HepG2 (cell line): ENCODE results near the gene QKI. TPM values are rescaled to one million over a fixed set of nuclear protein-coding genes. Genes with fewer than 3 reads are reported as not detected.

ENCODE experiments used
- ATAC-seq: fragments of 200-7000 bp; cut with Tn5 transposase; 3 replicates; pipeline ENCODE4 v1.9.1; 2020; ENCODE audit warnings: mild to moderate bottlenecking, moderate library complexity
- BruUV-seq: library from RNA; stranded (reverse); fragments of 400-500 nt; replicated peaks from 2 replicates; lab custom pipeline; 2021; lab: Mats Ljungman, UMichigan
- CTCF ChIA-PET: fragments of 300-600 bp; formaldehyde crosslinking; extraction: SDS; loops from one replicate; lab custom pipeline; 2021; ENCODE audit warnings: low total read pairs, inconsistent platforms, low intra/inter-chr PET ratio; lab: Yijun Ruan, JAX
- POLR2A ChIA-PET: fragments of 350-600 bp; sonication (Branson Sonifier 250); formaldehyde crosslinking; loops from one replicate; lab custom pipeline; 2020; ENCODE audit warnings: antibody characterized with exemption, inconsistent platforms; lab: Yijun Ruan, JAX
- DNase-seq: peaks from one replicate; pipeline ENCODE4 v3.0.0-alpha.2; 2015; ENCODE audit warnings: low spot score
- FAIRE-seq: peaks from 3 replicates; lab custom pipeline; 2011; peaks lifted over from hg19 to GRCh38; lab: Jason Lieb, UNC
- H2AFZ ChIP-seq: one replicate; pipeline ENCODE4 v1.6.1; 2011; ENCODE audit warnings: low read length, inconsistent platforms
- H3K27ac ChIP-seq: fragments of 300-600 bp; 3 replicates; pipeline ENCODE4 v1.8.0; 2011; ENCODE audit warnings: mixed run types, mild to moderate bottlenecking, mixed read lengths, low read length, inconsistent platforms; ENCODE audit not compliant: insufficient read depth; ENCODE audit errors: extremely low read length
- H3K27me3 ChIP-seq, 2 experiments: fragments of 200-600 bp in 1 of 2; 2 replicates in 1 of 2; 3 replicates in 1 of 2; pipeline versions ENCODE4 v1.6.0 to v1.8.0; 2011; ENCODE audit warnings: low read length in 2 of 2, mild to moderate bottlenecking in 2 of 2, moderate library complexity in 2 of 2, inconsistent platforms in 1 of 2; ENCODE audit not compliant: insufficient read depth in 2 of 2, control insufficient read depth in 1 of 2
- H3K36me3 ChIP-seq, 2 experiments: fragments of 200-600 bp in 1 of 2; replicated peaks in 1 of 2; 2 replicates in 1 of 2; 3 replicates in 1 of 2; pipeline versions ENCODE4 v1.5.1 to v1.8.0; 2011; ENCODE audit warnings: low read length in 2 of 2, inconsistent platforms in 1 of 2; ENCODE audit not compliant: insufficient read depth in 2 of 2, control insufficient read depth in 1 of 2
- H3K4me1 ChIP-seq: 2 replicates; pipeline ENCODE4 v1.5.1; 2012; ENCODE audit warnings: low read length, inconsistent platforms; ENCODE audit not compliant: insufficient read depth
- H3K4me2 ChIP-seq: 2 replicates; pipeline ENCODE4 v1.6.0; 2011; ENCODE audit warnings: low read depth, low read length, inconsistent platforms
- H3K4me3 ChIP-seq, 3 experiments: fragments of 200-600 bp in 1 of 3; sonication (generic), shearing (Covaris generic) in 1 of 3; replicated peaks in 1 of 3; 2 replicates each; pipeline ENCODE4 v1.5.1; 2011 to 2016; ENCODE audit warnings: low read length in 3 of 3, inconsistent platforms in 2 of 3, low read depth in 2 of 3, mild to moderate bottlenecking in 2 of 3, control low read depth in 1 of 3, mixed read lengths in 1 of 3; ENCODE audit not compliant: insufficient read depth in 1 of 3
- H3K79me2 ChIP-seq: one replicate; pipeline ENCODE4 v1.6.1; 2011; ENCODE audit warnings: low read length, inconsistent platforms; ENCODE audit not compliant: insufficient read depth
- H3K9ac ChIP-seq: 2 replicates; pipeline ENCODE4 v1.6.0; 2011; ENCODE audit warnings: mild to moderate bottlenecking, low read depth, low read length, inconsistent platforms; ENCODE audit not compliant: insufficient read depth
- H3K9me3 ChIP-seq: 2 replicates; pipeline ENCODE4 v1.5.1; 2012; ENCODE audit warnings: mild to moderate bottlenecking, low read length
- H4K20me1 ChIP-seq: 2 replicates; pipeline ENCODE4 v1.6.0; 2011; ENCODE audit warnings: inconsistent platforms, mild to moderate bottlenecking, low read length, moderate library complexity; ENCODE audit not compliant: insufficient read depth
- ADNP ChIP-seq: sonication (generic); formaldehyde crosslinking; IDR thresholded peaks from 2 replicates; pipeline ENCODE4 v1.4.0; 2020; ENCODE audit warnings: missing genetic modification reagents
- CEBPB ChIP-seq: IDR thresholded peaks from 2 replicates; pipeline ENCODE4 v1.6.1; 2011; ENCODE audit warnings: low read depth, low read length, improper control_type of control experiment, borderline replicate concordance
- E2F5 ChIP-seq: sonication (generic); formaldehyde crosslinking; conservative IDR thresholded peaks from 2 replicates; pipeline ENCODE4 v1.4.0; 2020; ENCODE audit warnings: missing genetic modification reagents
- GMEB1 ChIP-seq: sonication (generic); formaldehyde crosslinking; IDR thresholded peaks from 2 replicates; pipeline ENCODE4 v1.5.1; 2020; ENCODE audit warnings: missing genetic modification reagents, mild to moderate bottlenecking, borderline replicate concordance
- IRF9 ChIP-seq: sonication (generic); formaldehyde crosslinking; IDR thresholded peaks from 2 replicates; pipeline ENCODE4 v1.8.0; 2022; ENCODE audit warnings: missing genetic modification reagents, mild to moderate bottlenecking, borderline replicate concordance
- MTA3 ChIP-seq: sonication (generic); formaldehyde crosslinking; IDR thresholded peaks from 2 replicates; pipeline ENCODE4 v1.4.0; 2020; ENCODE audit warnings: missing genetic modification reagents
- POLR2G ChIP-seq: fragments of 200-400 bp; formaldehyde crosslinking; IDR thresholded peaks from 2 replicates; pipeline ENCODE4 v1.6.1; 2018; ENCODE audit warnings: mild to moderate bottlenecking, low read depth, low read length, moderate library complexity
- RCOR2 ChIP-seq: IDR thresholded peaks from 2 replicates; pipeline ENCODE4 v1.6.1; 2016; ENCODE audit warnings: missing biosample characterization, missing genetic modification reagents
- SIN3B ChIP-seq: fragments of 150-350 bp; IDR thresholded peaks from 2 replicates; pipeline ENCODE4 v1.6.1; 2014; ENCODE audit warnings: low read length
- TEAD3 ChIP-seq: optimal IDR thresholded peaks from 2 replicates; pipeline ENCODE3; 2016; ENCODE audit warnings: borderline replicate concordance
- ZNF343 ChIP-seq: sonication (generic); formaldehyde crosslinking; IDR thresholded peaks from 2 replicates; pipeline ENCODE4 v1.4.0; 2020; ENCODE audit warnings: mild to moderate bottlenecking, missing genetic modification reagents
- ZNF383 ChIP-seq: sonication (generic); formaldehyde crosslinking; IDR thresholded peaks from 2 replicates; pipeline ENCODE4 v1.4.0; 2020; ENCODE audit warnings: missing genetic modification reagents, mild to moderate bottlenecking, borderline replicate concordance
- ZNF431 ChIP-seq: sonication (generic); formaldehyde crosslinking; IDR thresholded peaks from 2 replicates; pipeline ENCODE4 v1.9.0; 2022; ENCODE audit warnings: missing genetic modification reagents, low read depth, mild to moderate bottlenecking, borderline replicate concordance
- ZNF580 ChIP-seq: IDR thresholded peaks from 2 replicates; pipeline ENCODE4 v1.6.1; 2016; ENCODE audit warnings: low read depth, borderline replicate concordance
- ZNF709 ChIP-seq: sonication (generic); formaldehyde crosslinking; IDR thresholded peaks from 2 replicates; pipeline ENCODE4 v1.5.0; 2020; ENCODE audit warnings: mild to moderate bottlenecking, missing genetic modification reagents
- ZNF713 ChIP-seq: sonication (generic); formaldehyde crosslinking; IDR thresholded peaks from 2 replicates; pipeline ENCODE4 v1.4.0; 2020; ENCODE audit warnings: mild to moderate bottlenecking, missing genetic modification reagents
- ZNF839 ChIP-seq: sonication (generic); formaldehyde crosslinking; IDR thresholded peaks from 2 replicates; pipeline ENCODE4 v1.4.0; 2020; ENCODE audit warnings: missing genetic modification reagents, mild to moderate bottlenecking, borderline replicate concordance
- ZNF891 ChIP-seq: sonication (generic); formaldehyde crosslinking; IDR thresholded peaks from 2 replicates; pipeline ENCODE4 v1.5.0; 2020; ENCODE audit warnings: mild to moderate bottlenecking, missing genetic modification reagents
- WGBS: methylation state at CpG from one replicate; pipeline ENCODE4 v1.1.6; 2017; ENCODE audit warnings: low lambda C conversion rate; 5-methylcytosine and 5-hydroxymethylcytosine counted together
- in situ Hi-C: cut with HindIII; loops from 2 replicates; pipeline ENCODE4 v1.10.0; 2017; ENCODE audit warnings: low pct_unique_long_range_greater_than_20kb; ENCODE audit not compliant: extremely low pct_ligation_motif_present
- intact Hi-C: fragments of 100-400 bp; cut with micrococcal nuclease; formaldehyde crosslinking; loops from one replicate; pipeline ENCODE4 v1.10.0; 2022; ENCODE audit not compliant: unreplicated experiment
- polyA plus RNA-seq, 8 experiments: library from polyadenylated mRNA; depleted of rRNA in 3 of 8; stranded (reverse) in 7 of 8; unstranded in 1 of 8; fragments of >200 nt; fragmentation: Illumina TruSeq in 4 of 8; extraction: Trizol in 4 of 8; gene quantifications; 2 replicates each; pipeline versions ENCODE4 v1.2.1 to v1.2.3, GENCODE V29; 2011 to 2016; ENCODE audit warnings: low read depth in 4 of 8, missing spikeins in 1 of 8, mixed read lengths in 1 of 8; ENCODE audit not compliant: insufficient read depth in 1 of 8
- total RNA-seq, 5 experiments: library from RNA; depleted of rRNA; stranded (reverse); fragments of >200 nt; fragmentation: Illumina TruSeq; extraction: Trizol; gene quantifications; 2 replicates each; pipeline ENCODE4 v1.2.3, GENCODE V29; 2016; ENCODE audit warnings: low read depth in 1 of 5

QKI gene
- total and polyA plus RNA-seq, 2 of the 13 experiments (the other 11 are each of a cell fraction or from before 2014, with no cell fraction given): 136 to 137 TPM

GRCh38 chr6:163438298-163438939 is 23.9 kb downstream of the QKI start:
- Histone ChIP-seq H3K79me2 (peaks cover 99% of the 10 kb centered on the region), H3K27ac (no peak overlapping the region), H4K20me1 (peaks cover 58% of the 10 kb centered on the region), H3K9ac (no peak overlapping the region), H3K27me3 (no peaks in the 10 kb centered on the region), H3K36me3 (no peaks in the 10 kb centered on the region; a peak in 1 of 5 replicates), H3K9me3 (no peaks in the 10 kb centered on the region), H3K4me3 (no peak overlapping the region), H3K4me1 (peaks cover 33% of the 10 kb centered on the region), H3K4me2 (no peak overlapping the region), H2AFZ (no peak overlapping the region)
- DNase-seq: no peak
- ChIA-PET POLR2A (no interaction called here), CTCF (no interaction called here)
- peak; percentile 38; the same call in 2 of the 3 replicates for ATAC-seq
- in situ Hi-C loops: loop anchor here (10.0 kb wide), 1 partner anchor 106 kb away; no protein-coding TSS in a partner anchor
- no TSS peak for BruUV-seq
- no peak for FAIRE-seq
- 74% methylated on average over 3 of the region's 3 CpGs for WGBS
- TF ChIP-seq CEBPB: no peak
- TF ChIP-seq ZNF839: no peak
- no peak for TF ChIP-seq POLR2G
- no peak for TF ChIP-seq ZNF383 (CRISPR knock-in tag)
- no peak for TF ChIP-seq ZNF431 (CRISPR knock-in tag)
- TF ChIP-seq ZNF580 (CRISPR knock-in tag): no peak
- no peak for TF ChIP-seq MTA3
- no peak for TF ChIP-seq TEAD3 (CRISPR knock-in tag)
- TF ChIP-seq ZNF891: no peak
- TF ChIP-seq ZNF709: no peak
- TF ChIP-seq SIN3B: no peak
- no peak for TF ChIP-seq ZNF713 (CRISPR knock-in tag)
- no peak for TF ChIP-seq E2F5 (CRISPR knock-in tag)
- no peak for TF ChIP-seq ADNP (CRISPR knock-in tag)
- TF ChIP-seq ZNF343 (CRISPR knock-in tag): no peak
- no peak for TF ChIP-seq RCOR2 (CRISPR knock-in tag)
- no peak for TF ChIP-seq GMEB1 (CRISPR knock-in tag)
- no peak for TF ChIP-seq IRF9 (CRISPR knock-in tag)
- intact Hi-C loops: loop anchor here (1.0 kb wide), 1 partner anchor 8 kb away; no protein-coding TSS in a partner anchor
